ENCODE results near the gene OTOF.

- TF ChIP-seq, protein P1, sequence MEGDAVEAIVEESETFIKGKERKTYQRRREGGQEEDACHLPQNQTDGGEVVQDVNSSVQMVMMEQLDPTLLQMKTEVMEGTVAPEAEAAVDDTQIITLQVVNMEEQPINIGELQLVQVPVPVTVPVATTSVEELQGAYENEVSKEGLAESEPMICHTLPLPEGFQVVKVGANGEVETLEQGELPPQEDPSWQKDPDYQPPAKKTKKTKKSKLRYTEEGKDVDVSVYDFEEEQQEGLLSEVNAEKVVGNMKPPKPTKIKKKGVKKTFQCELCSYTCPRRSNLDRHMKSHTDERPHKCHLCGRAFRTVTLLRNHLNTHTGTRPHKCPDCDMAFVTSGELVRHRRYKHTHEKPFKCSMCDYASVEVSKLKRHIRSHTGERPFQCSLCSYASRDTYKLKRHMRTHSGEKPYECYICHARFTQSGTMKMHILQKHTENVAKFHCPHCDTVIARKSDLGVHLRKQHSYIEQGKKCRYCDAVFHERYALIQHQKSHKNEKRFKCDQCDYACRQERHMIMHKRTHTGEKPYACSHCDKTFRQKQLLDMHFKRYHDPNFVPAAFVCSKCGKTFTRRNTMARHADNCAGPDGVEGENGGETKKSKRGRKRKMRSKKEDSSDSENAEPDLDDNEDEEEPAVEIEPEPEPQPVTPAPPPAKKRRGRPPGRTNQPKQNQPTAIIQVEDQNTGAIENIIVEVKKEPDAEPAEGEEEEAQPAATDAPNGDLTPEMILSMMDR (IDR thresholded peaks at IDR 0.05; ENCODE audit: low read length) = no peak
- TF ChIP-seq EZH2 (optimal IDR thresholded peaks at IDR 0.05; ENCODE audit: low read depth, low read length) = no peak
- TF ChIP-seq EZH2phosphoT487 (IDR thresholded peaks at IDR 0.05; ENCODE audit: low read length) = no peak
These were observed 26.1 kb upstream of the OTOF start for GRCh38 chr2:26504002-26504401.

Measured in MM.1S (cell line).